HepG2 (cell line): ENCODE results near the gene BPI. TPM values are rescaled to one million over a fixed set of nuclear protein-coding genes. Genes with fewer than 3 reads are reported as not detected.

ENCODE experiments used
- ATAC-seq: fragments of 200-7000 bp; cut with Tn5 transposase; 3 replicates; pipeline ENCODE4 v1.9.1; 2020; ENCODE audit warnings: mild to moderate bottlenecking, moderate library complexity
- BruUV-seq: library from RNA; stranded (reverse); fragments of 400-500 nt; replicated peaks from 2 replicates; lab custom pipeline; 2021; lab: Mats Ljungman, UMichigan
- CTCF ChIA-PET: fragments of 300-600 bp; formaldehyde crosslinking; extraction: SDS; loops from one replicate; lab custom pipeline; 2021; ENCODE audit warnings: low total read pairs, inconsistent platforms, low intra/inter-chr PET ratio; lab: Yijun Ruan, JAX
- POLR2A ChIA-PET: fragments of 350-600 bp; sonication (Branson Sonifier 250); formaldehyde crosslinking; loops from one replicate; lab custom pipeline; 2020; ENCODE audit warnings: antibody characterized with exemption, inconsistent platforms; lab: Yijun Ruan, JAX
- DNase-seq: peaks from one replicate; pipeline ENCODE4 v3.0.0-alpha.2; 2015; ENCODE audit warnings: low spot score
- FAIRE-seq: peaks from 3 replicates; lab custom pipeline; 2011; peaks lifted over from hg19 to GRCh38; lab: Jason Lieb, UNC
- H2AFZ ChIP-seq: one replicate; pipeline ENCODE4 v1.6.1; 2011; ENCODE audit warnings: low read length, inconsistent platforms
- H3K27ac ChIP-seq: fragments of 300-600 bp; 3 replicates; pipeline ENCODE4 v1.8.0; 2011; ENCODE audit warnings: mixed run types, mild to moderate bottlenecking, mixed read lengths, low read length, inconsistent platforms; ENCODE audit not compliant: insufficient read depth; ENCODE audit errors: extremely low read length
- H3K27me3 ChIP-seq, 2 experiments: fragments of 200-600 bp in 1 of 2; 2 replicates in 1 of 2; 3 replicates in 1 of 2; pipeline versions ENCODE4 v1.6.0 to v1.8.0; 2011; ENCODE audit warnings: low read length in 2 of 2, mild to moderate bottlenecking in 2 of 2, moderate library complexity in 2 of 2, inconsistent platforms in 1 of 2; ENCODE audit not compliant: insufficient read depth in 2 of 2, control insufficient read depth in 1 of 2
- H3K36me3 ChIP-seq, 2 experiments: fragments of 200-600 bp in 1 of 2; replicated peaks in 1 of 2; 2 replicates in 1 of 2; 3 replicates in 1 of 2; pipeline versions ENCODE4 v1.5.1 to v1.8.0; 2011; ENCODE audit warnings: low read length in 2 of 2, inconsistent platforms in 1 of 2; ENCODE audit not compliant: insufficient read depth in 2 of 2, control insufficient read depth in 1 of 2
- H3K4me1 ChIP-seq: 2 replicates; pipeline ENCODE4 v1.5.1; 2012; ENCODE audit warnings: low read length, inconsistent platforms; ENCODE audit not compliant: insufficient read depth
- H3K4me2 ChIP-seq: 2 replicates; pipeline ENCODE4 v1.6.0; 2011; ENCODE audit warnings: low read depth, low read length, inconsistent platforms
- H3K4me3 ChIP-seq, 3 experiments: fragments of 200-600 bp in 1 of 3; sonication (generic), shearing (Covaris generic) in 1 of 3; replicated peaks in 1 of 3; 2 replicates each; pipeline ENCODE4 v1.5.1; 2011 to 2016; ENCODE audit warnings: low read length in 3 of 3, inconsistent platforms in 2 of 3, low read depth in 2 of 3, mild to moderate bottlenecking in 2 of 3, control low read depth in 1 of 3, mixed read lengths in 1 of 3; ENCODE audit not compliant: insufficient read depth in 1 of 3
- H3K79me2 ChIP-seq: one replicate; pipeline ENCODE4 v1.6.1; 2011; ENCODE audit warnings: low read length, inconsistent platforms; ENCODE audit not compliant: insufficient read depth
- H3K9ac ChIP-seq: 2 replicates; pipeline ENCODE4 v1.6.0; 2011; ENCODE audit warnings: mild to moderate bottlenecking, low read depth, low read length, inconsistent platforms; ENCODE audit not compliant: insufficient read depth
- H3K9me3 ChIP-seq: 2 replicates; pipeline ENCODE4 v1.5.1; 2012; ENCODE audit warnings: mild to moderate bottlenecking, low read length
- H4K20me1 ChIP-seq: 2 replicates; pipeline ENCODE4 v1.6.0; 2011; ENCODE audit warnings: inconsistent platforms, mild to moderate bottlenecking, low read length, moderate library complexity; ENCODE audit not compliant: insufficient read depth
- BCL6 ChIP-seq: IDR thresholded peaks from 2 replicates; pipeline ENCODE4 v1.6.1; 2016; ENCODE audit warnings: missing genetic modification reagents, missing compliant biosample characterization
- HIVEP1 ChIP-seq: sonication (generic); formaldehyde crosslinking; IDR thresholded peaks from 2 replicates; pipeline ENCODE4 v1.4.0; 2020; ENCODE audit warnings: mild to moderate bottlenecking, missing genetic modification reagents
- HMG20A ChIP-seq: IDR thresholded peaks from 2 replicates; pipeline ENCODE4 v1.6.1; 2016; ENCODE audit warnings: borderline replicate concordance
- HNF4A ChIP-seq: sonication (generic); formaldehyde crosslinking; IDR thresholded peaks from 2 replicates; pipeline ENCODE4 v1.4.0; 2020; ENCODE audit warnings: missing genetic modification reagents
- HOXA9 ChIP-seq: sonication (generic); formaldehyde crosslinking; IDR thresholded peaks from 2 replicates; pipeline ENCODE4 v1.8.1; 2022; ENCODE audit warnings: missing genetic modification reagents, mild to moderate bottlenecking, moderate library complexity, borderline replicate concordance
- IKZF1 ChIP-seq: fragments of 450-650 bp; IDR thresholded peaks from 2 replicates; pipeline ENCODE4 v1.7.1; 2016
- JUND ChIP-seq: sonication (generic); formaldehyde crosslinking; IDR thresholded peaks from 2 replicates; pipeline ENCODE4 v1.8.0; 2022; ENCODE audit warnings: mild to moderate bottlenecking, missing genetic modification reagents
- KDM6A ChIP-seq: IDR thresholded peaks from 2 replicates; pipeline ENCODE4 v1.6.1; 2016; ENCODE audit warnings: low read depth
- MBNL3 ChIP-seq: fragments of 250-450 bp; sonication (Bioruptor Pico); conservative IDR thresholded peaks from 2 replicates; pipeline ENCODE4 v1.8.0; 2022; ENCODE audit warnings: mild to moderate bottlenecking, inconsistent platforms
- NFE2 ChIP-seq: sonication (generic); formaldehyde crosslinking; IDR thresholded peaks from 2 replicates; pipeline ENCODE4 v1.4.0; 2020; ENCODE audit warnings: missing genetic modification reagents
- NONO ChIP-seq, 2 experiments: fragments of 450-650 bp in 1 of 2; sonication (generic) in 1 of 2; formaldehyde crosslinking in 1 of 2; IDR thresholded peaks in 1 of 2; conservative IDR thresholded peaks in 1 of 2; 2 replicates each; pipeline versions ENCODE4 v1.6.1 to v1.8.0; 2017 to 2022; ENCODE audit warnings: mild to moderate bottlenecking in 1 of 2, missing genetic modification reagents in 1 of 2, moderate library complexity in 1 of 2
- PHF21A ChIP-seq: sonication (generic); formaldehyde crosslinking; IDR thresholded peaks from 2 replicates; pipeline ENCODE4 v1.5.0; 2020; ENCODE audit warnings: mild to moderate bottlenecking, missing genetic modification reagents
- TBX2 ChIP-seq: sonication (generic); formaldehyde crosslinking; IDR thresholded peaks from 2 replicates; pipeline ENCODE4 v1.5.0; 2020; ENCODE audit warnings: missing genetic modification reagents, mild to moderate bottlenecking, borderline replicate concordance
- TRIM24 ChIP-seq: sonication (generic); formaldehyde crosslinking; IDR thresholded peaks from 2 replicates; pipeline ENCODE4 v1.8.0; 2022; ENCODE audit warnings: mild to moderate bottlenecking, missing genetic modification reagents
- ZFP36 ChIP-seq: fragments of 150-350 bp; IDR thresholded peaks from 2 replicates; pipeline ENCODE4 v1.6.1; 2018; ENCODE audit warnings: borderline replicate concordance, low read length, low read depth; ENCODE audit not compliant: partially characterized antibody
- ZFP62 ChIP-seq: sonication (generic); formaldehyde crosslinking; IDR thresholded peaks from 2 replicates; pipeline ENCODE4 v1.4.0; 2020; ENCODE audit warnings: missing genetic modification reagents
- ZNF274 ChIP-seq: sonication (generic); formaldehyde crosslinking; IDR thresholded peaks from 2 replicates; pipeline ENCODE4 v1.5.1; 2020; ENCODE audit warnings: mild to moderate bottlenecking, missing genetic modification reagents
- ZNF34 ChIP-seq: sonication (generic); formaldehyde crosslinking; IDR thresholded peaks from 2 replicates; pipeline ENCODE4 v1.4.0; 2020; ENCODE audit warnings: mild to moderate bottlenecking, missing genetic modification reagents, borderline replicate concordance
- ZNF383 ChIP-seq: sonication (generic); formaldehyde crosslinking; IDR thresholded peaks from 2 replicates; pipeline ENCODE4 v1.4.0; 2020; ENCODE audit warnings: missing genetic modification reagents, mild to moderate bottlenecking, borderline replicate concordance
- ZNF879 ChIP-seq: sonication (generic); formaldehyde crosslinking; IDR thresholded peaks from 2 replicates; pipeline ENCODE4 v1.8.1; 2023; ENCODE audit warnings: missing genetic modification reagents
- ZNF891 ChIP-seq: sonication (generic); formaldehyde crosslinking; IDR thresholded peaks from 2 replicates; pipeline ENCODE4 v1.5.0; 2020; ENCODE audit warnings: mild to moderate bottlenecking, missing genetic modification reagents
- ZSCAN9 ChIP-seq: IDR thresholded peaks from 2 replicates; pipeline ENCODE4 v1.6.1; 2016; ENCODE audit warnings: borderline replicate concordance
- WGBS: methylation state at CpG from one replicate; pipeline ENCODE4 v1.1.6; 2017; ENCODE audit warnings: low lambda C conversion rate; 5-methylcytosine and 5-hydroxymethylcytosine counted together
- in situ Hi-C: cut with HindIII; loops from 2 replicates; pipeline ENCODE4 v1.10.0; 2017; ENCODE audit warnings: low pct_unique_long_range_greater_than_20kb; ENCODE audit not compliant: extremely low pct_ligation_motif_present
- intact Hi-C: fragments of 100-400 bp; cut with micrococcal nuclease; formaldehyde crosslinking; loops from one replicate; pipeline ENCODE4 v1.10.0; 2022; ENCODE audit not compliant: unreplicated experiment
- polyA plus RNA-seq, 8 experiments: library from polyadenylated mRNA; depleted of rRNA in 3 of 8; stranded (reverse) in 7 of 8; unstranded in 1 of 8; fragments of >200 nt; fragmentation: Illumina TruSeq in 4 of 8; extraction: Trizol in 4 of 8; gene quantifications; 2 replicates each; pipeline versions ENCODE4 v1.2.1 to v1.2.3, GENCODE V29; 2011 to 2016; ENCODE audit warnings: low read depth in 4 of 8, missing spikeins in 1 of 8, mixed read lengths in 1 of 8; ENCODE audit not compliant: insufficient read depth in 1 of 8
- total RNA-seq, 5 experiments: library from RNA; depleted of rRNA; stranded (reverse); fragments of >200 nt; fragmentation: Illumina TruSeq; extraction: Trizol; gene quantifications; 2 replicates each; pipeline ENCODE4 v1.2.3, GENCODE V29; 2016; ENCODE audit warnings: low read depth in 1 of 5
- TF ChIP-seq, protein P1 (sequence below): IDR thresholded peaks from 2 replicates; pipeline ENCODE4 v1.6.1; 2016; ENCODE audit warnings: low read depth
- TF ChIP-seq, protein P2 (sequence below): sonication (generic); formaldehyde crosslinking; IDR thresholded peaks from 2 replicates; pipeline ENCODE4 v1.8.0; 2023; ENCODE audit warnings: mild to moderate bottlenecking, missing genetic modification reagents
- TF ChIP-seq, protein P3 (sequence below): sonication (generic); formaldehyde crosslinking; IDR thresholded peaks from 2 replicates; pipeline ENCODE4 v1.4.0; 2020; ENCODE audit warnings: mild to moderate bottlenecking, missing genetic modification reagents
- TF ChIP-seq, protein P4 (sequence below): sonication (generic); formaldehyde crosslinking; IDR thresholded peaks from 2 replicates; pipeline ENCODE4 v1.5.0; 2020; ENCODE audit warnings: missing genetic modification reagents

BPI gene
- total and polyA plus RNA-seq, 2 of the 13 experiments (the other 11 are each of a cell fraction or from before 2014, with no cell fraction given), result not detected

DNA sequence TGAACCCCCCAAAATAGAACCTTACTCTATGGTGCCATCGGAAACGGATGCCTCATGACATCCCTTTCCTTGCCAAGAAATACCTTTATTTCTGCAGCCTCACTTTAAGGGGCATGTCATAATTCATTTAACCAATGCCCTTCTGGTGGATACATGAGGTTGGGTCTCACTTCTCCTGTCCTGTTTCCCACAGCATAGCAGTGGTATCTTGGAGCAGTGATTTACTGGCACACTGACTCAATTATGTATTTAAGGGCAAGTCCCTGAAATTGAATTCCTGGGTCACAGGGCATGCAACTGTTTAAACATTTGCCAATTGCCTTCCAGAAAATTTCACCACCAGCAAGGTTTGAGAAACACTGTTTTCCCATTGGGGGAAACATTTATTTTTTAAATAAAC is 41.7 kb downstream of the BPI start:
- Histone ChIP-seq H3K9ac (no peak overlapping the region), H3K4me1 (peaks cover 35% of the 10 kb centered on the region), H3K4me2 (no peak overlapping the region), H3K27me3 (peaks cover 0 to 1% of the 10 kb centered on the region in 2 experiments; a peak in 1 of 5 replicates), H3K79me2 (no peaks in the 10 kb centered on the region), H2AFZ (no peak overlapping the region), H3K4me3 (no peak overlapping the region), H4K20me1 (no peaks in the 10 kb centered on the region), H3K27ac (no peak overlapping the region), H3K9me3 (no peaks in the 10 kb centered on the region), H3K36me3 (no peaks in the 10 kb centered on the region)
- WGBS, result 32% methylated on average over 2 of the region's 2 CpGs
- ChIA-PET POLR2A (no interaction called here), CTCF (no interaction called here)
- DNase-seq (peak; percentile 50), FAIRE-seq (no peak), ATAC-seq (no peak; the same call in 2 of the 3 replicates)
- BruUV-seq, result no TSS peak
- in situ Hi-C loops, result no loop called here
- intact Hi-C loops, result no loop called here
- TF ChIP-seq, protein P1, sequence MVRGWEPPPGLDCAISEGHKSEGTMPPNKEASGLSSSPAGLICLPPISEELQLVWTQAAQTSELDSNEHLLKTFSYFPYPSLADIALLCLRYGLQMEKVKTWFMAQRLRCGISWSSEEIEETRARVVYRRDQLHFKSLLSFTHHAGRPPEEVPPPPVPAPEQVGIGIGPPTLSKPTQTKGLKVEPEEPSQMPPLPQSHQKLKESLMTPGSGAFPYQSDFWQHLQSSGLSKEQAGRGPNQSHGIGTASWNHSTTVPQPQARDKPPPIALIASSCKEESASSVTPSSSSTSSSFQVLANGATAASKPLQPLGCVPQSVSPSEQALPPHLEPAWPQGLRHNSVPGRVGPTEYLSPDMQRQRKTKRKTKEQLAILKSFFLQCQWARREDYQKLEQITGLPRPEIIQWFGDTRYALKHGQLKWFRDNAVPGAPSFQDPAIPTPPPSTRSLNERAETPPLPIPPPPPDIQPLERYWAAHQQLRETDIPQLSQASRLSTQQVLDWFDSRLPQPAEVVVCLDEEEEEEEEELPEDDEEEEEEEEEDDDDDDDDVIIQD (CRISPR knock-in tag), result no peak
- TF ChIP-seq ZNF879 (CRISPR knock-in tag), result no peak
- TF ChIP-seq ZSCAN9 (CRISPR knock-in tag), result no peak
- no peak for TF ChIP-seq TRIM24
- TF ChIP-seq, protein P2, sequence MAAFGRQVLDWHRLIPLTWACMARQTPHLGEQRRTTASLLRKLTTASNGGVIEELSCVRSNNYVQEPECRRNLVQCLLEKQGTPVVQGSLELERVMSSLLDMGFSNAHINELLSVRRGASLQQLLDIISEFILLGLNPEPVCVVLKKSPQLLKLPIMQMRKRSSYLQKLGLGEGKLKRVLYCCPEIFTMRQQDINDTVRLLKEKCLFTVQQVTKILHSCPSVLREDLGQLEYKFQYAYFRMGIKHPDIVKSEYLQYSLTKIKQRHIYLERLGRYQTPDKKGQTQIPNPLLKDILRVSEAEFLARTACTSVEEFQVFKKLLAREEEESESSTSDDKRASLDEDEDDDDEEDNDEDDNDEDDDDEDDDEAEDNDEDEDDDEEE (CRISPR knock-in tag), result no peak
- TF ChIP-seq, protein P3, sequence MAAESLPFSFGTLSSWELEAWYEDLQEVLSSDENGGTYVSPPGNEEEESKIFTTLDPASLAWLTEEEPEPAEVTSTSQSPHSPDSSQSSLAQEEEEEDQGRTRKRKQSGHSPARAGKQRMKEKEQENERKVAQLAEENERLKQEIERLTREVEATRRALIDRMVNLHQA (CRISPR knock-in tag), result no peak
- no peak for TF ChIP-seq HNF4A
- TF ChIP-seq PHF21A (CRISPR knock-in tag), result 0 out of 2 replicates have a peak, but pooled peaks have one; percentile 42
- TF ChIP-seq ZFP36, result no peak
- TF ChIP-seq HOXA9 (CRISPR knock-in tag), result no peak
- TF ChIP-seq BCL6, result peak; percentile 47
- no peak for TF ChIP-seq ZNF274
- no peak for TF ChIP-seq IKZF1
- TF ChIP-seq ZNF34 (CRISPR knock-in tag), result no peak
- peak; percentile 34; the same call in 1 of the 2 replicates for TF ChIP-seq HMG20A (CRISPR knock-in tag)
- no peak for TF ChIP-seq ZNF891 (CRISPR knock-in tag)
- TF ChIP-seq KDM6A (CRISPR knock-in tag), result no peak
- no peak for TF ChIP-seq HIVEP1 (CRISPR knock-in tag)
- no peak for TF ChIP-seq NONO (IDR thresholded peaks at IDR 0.05)
- no peak for TF ChIP-seq NONO (CRISPR knock-in tag; conservative IDR thresholded peaks at IDR 0.05)
- TF ChIP-seq ZNF383 (CRISPR knock-in tag), result no peak
- TF ChIP-seq JUND (CRISPR knock-in tag), result no peak
- TF ChIP-seq, protein P4, sequence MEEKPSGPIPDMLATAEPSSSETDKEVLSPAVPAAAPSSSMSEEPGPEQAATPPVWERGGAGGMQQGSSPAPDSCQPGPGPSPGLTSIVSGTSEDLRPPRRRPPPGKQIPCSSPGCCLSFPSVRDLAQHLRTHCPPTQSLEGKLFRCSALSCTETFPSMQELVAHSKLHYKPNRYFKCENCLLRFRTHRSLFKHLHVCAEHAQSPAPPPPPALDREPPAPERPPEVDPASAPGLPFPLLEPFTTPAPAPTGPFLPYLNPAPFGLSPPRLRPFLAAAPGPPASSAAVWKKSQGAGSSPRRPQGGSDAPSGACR, result no peak
- no peak for TF ChIP-seq NFE2 (CRISPR knock-in tag)
- TF ChIP-seq MBNL3, result no peak
- TF ChIP-seq TBX2, result no peak
- TF ChIP-seq ZFP62 (CRISPR knock-in tag), result no peak
